PFSK-1 (cell line): ENCODE measurements around the gene NUDT2.

Source experiments
- FOXP2 ChIP-seq: optimal IDR thresholded peaks from 2 replicates; pipeline ENCODE3; 2011; ENCODE audit warnings: borderline replicate concordance, control low read depth, inconsistent platforms; ENCODE audit not compliant: insufficient read depth; ENCODE audit errors: extremely low read length, extremely low read depth
- POLR2AphosphoS5 ChIP-seq: IDR thresholded peaks from 2 replicates; pipeline ENCODE4 v1.6.1; 2012; ENCODE audit warnings: low read depth, mild to moderate bottlenecking, control low read depth, low read length, moderate library complexity
- REST ChIP-seq, 2 experiments: IDR thresholded peaks; 2 replicates each; pipeline versions ENCODE4 v1.6.1 to v1.8.0; 2011 to 2012; ENCODE audit warnings: low read depth in 2 of 2, low read length in 2 of 2, control low read depth in 1 of 2, inconsistent platforms in 1 of 2, mild to moderate bottlenecking in 1 of 2, moderate library complexity in 1 of 2; ENCODE audit not compliant: insufficient read depth in 1 of 2
- TAF1 ChIP-seq: IDR thresholded peaks from 2 replicates; pipeline ENCODE4 v1.6.1; 2012; ENCODE audit warnings: low read length, control low read depth, borderline replicate concordance; ENCODE audit not compliant: insufficient read depth

GRCh38 chr9:34289159-34289558 is 40.2 kb upstream of the NUDT2 start:
- TF ChIP-seq POLR2AphosphoS5 (no peak), FOXP2 (no peak), REST (IDR thresholded peaks at IDR 0.05; ENCODE audit: insufficient read depth in 1 of 2, low read depth in 2 of 2, low read length in 2 of 2) (peak in 1 of 2 experiments; percentile 53; a peak in 1 of 4 replicates), TAF1 (no peak)
